Measurements from ENCODE around the gene F2RL3.
A peak's percentile ranks its signal among the peaks of the same experiment; 100 is the strongest.

F2RL3 gene

GRCh38 chr19:16885166-16885565 lies 3.6 kb upstream of the F2RL3 start:
- peaks cover 3% of the 10 kb centered on the region for H3K4me1 Mint-ChIP-seq
- no peak overlapping the region for H3K27ac Mint-ChIP-seq
- H3K9me3 Mint-ChIP-seq = peaks cover 6% of the 10 kb centered on the region
- H3K27me3 Mint-ChIP-seq = peaks cover 2% of the 10 kb centered on the region
- no peak overlapping the region for H3K4me3 Mint-ChIP-seq
- peaks cover 10% of the 10 kb centered on the region for H3K36me3 Mint-ChIP-seq

- H3K27ac Mint-ChIP-seq = no peak overlapping the region
- H3K9me3 Mint-ChIP-seq = peaks cover 6% of the 10 kb centered on the region
- H3K4me1 Mint-ChIP-seq = peaks cover 3% of the 10 kb centered on the region
- peaks cover 6% of the 10 kb centered on the region for H3K36me3 Mint-ChIP-seq
- H3K27me3 Mint-ChIP-seq = peaks cover 2% of the 10 kb centered on the region
- H3K4me3 Mint-ChIP-seq = no peak overlapping the region
Measured at GRCh38 chr19:16886305-16886880, 2.4 kb upstream of the F2RL3 start.

- H3K9me3 Mint-ChIP-seq = peaks cover 6% of the 10 kb centered on the region
- H3K4me3 Mint-ChIP-seq = no peak overlapping the region
- H3K27ac Mint-ChIP-seq = no peak overlapping the region
- H3K27me3 Mint-ChIP-seq = peaks cover 4% of the 10 kb centered on the region
- peaks cover 3% of the 10 kb centered on the region for H3K4me1 Mint-ChIP-seq
- H3K36me3 Mint-ChIP-seq = peaks cover 2% of the 10 kb centered on the region
Measured at GRCh38 chr19:16887353-16888265, 1.2 kb upstream of the F2RL3 start.

GRCh38 chr19:16889366-16889882 lies 625 bp downstream of the F2RL3 start:
- no peaks in the 10 kb centered on the region for H3K36me3 Mint-ChIP-seq
- peaks cover 3% of the 10 kb centered on the region for H3K4me1 Mint-ChIP-seq
- no peak overlapping the region for H3K27ac Mint-ChIP-seq
- H3K27me3 Mint-ChIP-seq = peaks cover 5% of the 10 kb centered on the region
- H3K4me3 Mint-ChIP-seq = no peak overlapping the region
- H3K9me3 Mint-ChIP-seq = no peaks in the 10 kb centered on the region

GRCh38 chr19:16889883-16890460 lies 1.2 kb downstream of the F2RL3 start:
- H3K27ac Mint-ChIP-seq = no peak overlapping the region
- H3K27me3 Mint-ChIP-seq = peaks cover 7% of the 10 kb centered on the region
- no peaks in the 10 kb centered on the region for H3K36me3 Mint-ChIP-seq
- H3K4me3 Mint-ChIP-seq = no peak overlapping the region
- peaks cover 3% of the 10 kb centered on the region for H3K4me1 Mint-ChIP-seq
- H3K9me3 Mint-ChIP-seq = no peaks in the 10 kb centered on the region

- H3K9me3 Mint-ChIP-seq = no peaks in the 10 kb centered on the region
- H3K4me3 Mint-ChIP-seq = no peak overlapping the region
- no peak overlapping the region for H3K27ac Mint-ChIP-seq
- H3K4me1 Mint-ChIP-seq = peaks cover 3% of the 10 kb centered on the region
- no peaks in the 10 kb centered on the region for H3K36me3 Mint-ChIP-seq
- H3K27me3 Mint-ChIP-seq = peaks cover 10% of the 10 kb centered on the region
Measured at GRCh38 chr19:16890461-16891184, 1.8 kb downstream of the F2RL3 start.

- no peak overlapping the region for H3K4me3 Mint-ChIP-seq
- no peaks in the 10 kb centered on the region for H3K36me3 Mint-ChIP-seq
- peaks cover 3% of the 10 kb centered on the region for H3K4me1 Mint-ChIP-seq
- H3K9me3 Mint-ChIP-seq = no peaks in the 10 kb centered on the region
- no peak overlapping the region for H3K27ac Mint-ChIP-seq
- H3K27me3 Mint-ChIP-seq = peaks cover 10% of the 10 kb centered on the region
Measured at GRCh38 chr19:16891696-16892382, 3.0 kb downstream of the F2RL3 start.

GRCh38 chr19:16892436-16892835 lies 3.6 kb downstream of the F2RL3 start:
- no peaks in the 10 kb centered on the region for H3K36me3 Mint-ChIP-seq
- no peak overlapping the region for H3K27ac Mint-ChIP-seq
- H3K27me3 Mint-ChIP-seq = peaks cover 10% of the 10 kb centered on the region
- H3K4me3 Mint-ChIP-seq = no peak overlapping the region
- peaks cover 3% of the 10 kb centered on the region for H3K4me1 Mint-ChIP-seq
- no peaks in the 10 kb centered on the region for H3K9me3 Mint-ChIP-seq

- H3K9me3 Mint-ChIP-seq = no peaks in the 10 kb centered on the region
- no peak overlapping the region for H3K4me3 Mint-ChIP-seq
- H3K27me3 Mint-ChIP-seq = peaks cover 10% of the 10 kb centered on the region
- peaks cover 3% of the 10 kb centered on the region for H3K4me1 Mint-ChIP-seq
- no peaks in the 10 kb centered on the region for H3K36me3 Mint-ChIP-seq
- H3K27ac Mint-ChIP-seq = no peak overlapping the region
Measured at GRCh38 chr19:16892868-16893685, 4.3 kb downstream of the F2RL3 start.

- H3K27me3 Mint-ChIP-seq = peaks cover 12% of the 10 kb centered on the region
- peaks cover 5% of the 10 kb centered on the region for H3K4me1 Mint-ChIP-seq
- no peak overlapping the region for H3K4me3 Mint-ChIP-seq
- no peaks in the 10 kb centered on the region for H3K36me3 Mint-ChIP-seq
- H3K9me3 Mint-ChIP-seq = no peaks in the 10 kb centered on the region
- H3K27ac Mint-ChIP-seq = no peak overlapping the region
Measured at GRCh38 chr19:16893686-16893989, 4.8 kb downstream of the F2RL3 start.

- Mint-ChIP-seq H3K9me3 (no peaks in the 10 kb centered on the region), H3K4me1 (peaks cover 10% of the 10 kb centered on the region), H3K27me3 (peaks cover 12% of the 10 kb centered on the region), H3K4me3 (no peak overlapping the region), H3K36me3 (no peaks in the 10 kb centered on the region), H3K27ac (no peak overlapping the region)
Measured at GRCh38 chr19:16894080-16894479, 5.3 kb downstream of the F2RL3 start.

- peaks cover 17% of the 10 kb centered on the region for H3K4me1 Mint-ChIP-seq
- peaks cover 12% of the 10 kb centered on the region for H3K27me3 Mint-ChIP-seq
- no peaks in the 10 kb centered on the region for H3K9me3 Mint-ChIP-seq
- no peak overlapping the region for H3K27ac Mint-ChIP-seq
- H3K36me3 Mint-ChIP-seq = no peaks in the 10 kb centered on the region
- H3K4me3 Mint-ChIP-seq = peak overlapping the region; percentile 32
Measured at GRCh38 chr19:16895467-16896145, 6.8 kb downstream of the F2RL3 start.

GRCh38 chr19:16896146-16897028 lies 7.6 kb downstream of the F2RL3 start:
- no peak overlapping the region for H3K27ac Mint-ChIP-seq
- peaks cover 12% of the 10 kb centered on the region for H3K27me3 Mint-ChIP-seq
- peak overlapping the region; percentile 57 for H3K4me3 Mint-ChIP-seq
- H3K4me1 Mint-ChIP-seq = peaks cover 17% of the 10 kb centered on the region
- no peaks in the 10 kb centered on the region for H3K9me3 Mint-ChIP-seq
- H3K36me3 Mint-ChIP-seq = no peaks in the 10 kb centered on the region
